GM12801 (cell line): ENCODE data around the gene TTK.

Experiments used
- TF ChIP-seq, protein P1 (sequence below): IDR thresholded peaks from one replicate; pipeline ENCODE4 v1.5.1; 2011; ENCODE audit warnings: control low read depth; ENCODE audit not compliant: insufficient read length; ENCODE audit errors: extremely low read depth

Gene TTK

DNA sequence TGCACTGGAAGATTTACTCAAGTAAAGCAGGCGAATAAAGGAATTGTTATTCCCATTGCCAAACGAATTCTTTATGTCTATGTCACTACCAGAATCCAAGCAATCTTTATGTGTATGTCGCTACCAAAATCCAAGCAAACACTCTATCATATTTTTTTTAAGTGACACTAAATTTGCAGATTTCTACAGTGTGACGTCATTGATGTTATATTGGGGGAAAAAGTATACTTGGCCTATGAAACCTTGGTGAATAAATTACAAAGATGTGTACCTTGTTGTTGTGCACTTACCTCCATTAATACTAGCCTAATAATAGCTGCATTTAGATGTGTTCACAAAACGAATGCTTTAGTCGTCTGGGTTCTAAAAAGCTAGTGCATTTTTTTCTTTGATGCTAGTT lies 957 bp downstream of the TTK start:
- TF ChIP-seq, protein P1, sequence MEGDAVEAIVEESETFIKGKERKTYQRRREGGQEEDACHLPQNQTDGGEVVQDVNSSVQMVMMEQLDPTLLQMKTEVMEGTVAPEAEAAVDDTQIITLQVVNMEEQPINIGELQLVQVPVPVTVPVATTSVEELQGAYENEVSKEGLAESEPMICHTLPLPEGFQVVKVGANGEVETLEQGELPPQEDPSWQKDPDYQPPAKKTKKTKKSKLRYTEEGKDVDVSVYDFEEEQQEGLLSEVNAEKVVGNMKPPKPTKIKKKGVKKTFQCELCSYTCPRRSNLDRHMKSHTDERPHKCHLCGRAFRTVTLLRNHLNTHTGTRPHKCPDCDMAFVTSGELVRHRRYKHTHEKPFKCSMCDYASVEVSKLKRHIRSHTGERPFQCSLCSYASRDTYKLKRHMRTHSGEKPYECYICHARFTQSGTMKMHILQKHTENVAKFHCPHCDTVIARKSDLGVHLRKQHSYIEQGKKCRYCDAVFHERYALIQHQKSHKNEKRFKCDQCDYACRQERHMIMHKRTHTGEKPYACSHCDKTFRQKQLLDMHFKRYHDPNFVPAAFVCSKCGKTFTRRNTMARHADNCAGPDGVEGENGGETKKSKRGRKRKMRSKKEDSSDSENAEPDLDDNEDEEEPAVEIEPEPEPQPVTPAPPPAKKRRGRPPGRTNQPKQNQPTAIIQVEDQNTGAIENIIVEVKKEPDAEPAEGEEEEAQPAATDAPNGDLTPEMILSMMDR, result no peak

GRCh38 chr6:80006541-80006940 lies 2.1 kb downstream of the TTK start:
- TF ChIP-seq, protein P1, result no peak

GRCh38 chr6:80009531-80009930 lies 5.1 kb downstream of the TTK start:
- TF ChIP-seq, protein P1, result no peak

DNA sequence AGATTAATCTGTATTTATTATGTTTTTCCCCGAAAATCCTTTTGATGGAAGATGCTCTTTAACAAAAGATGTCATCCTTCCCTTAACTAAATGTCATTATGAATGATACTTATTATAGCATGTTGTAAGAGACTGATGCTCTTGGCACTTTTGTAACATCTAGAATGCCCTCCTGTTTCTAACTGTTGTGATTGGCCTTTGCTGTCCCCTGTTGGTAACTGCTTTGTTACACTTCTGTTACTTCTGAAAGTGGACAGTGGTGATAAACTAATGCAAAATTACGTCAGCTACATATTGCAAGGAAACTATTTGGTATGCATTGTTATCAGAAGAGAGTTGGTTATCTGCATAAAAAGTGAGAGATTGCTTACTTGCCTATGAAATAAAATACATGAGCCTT lies 5.8 kb downstream of the TTK start:
- TF ChIP-seq, protein P1, result no peak

DNA sequence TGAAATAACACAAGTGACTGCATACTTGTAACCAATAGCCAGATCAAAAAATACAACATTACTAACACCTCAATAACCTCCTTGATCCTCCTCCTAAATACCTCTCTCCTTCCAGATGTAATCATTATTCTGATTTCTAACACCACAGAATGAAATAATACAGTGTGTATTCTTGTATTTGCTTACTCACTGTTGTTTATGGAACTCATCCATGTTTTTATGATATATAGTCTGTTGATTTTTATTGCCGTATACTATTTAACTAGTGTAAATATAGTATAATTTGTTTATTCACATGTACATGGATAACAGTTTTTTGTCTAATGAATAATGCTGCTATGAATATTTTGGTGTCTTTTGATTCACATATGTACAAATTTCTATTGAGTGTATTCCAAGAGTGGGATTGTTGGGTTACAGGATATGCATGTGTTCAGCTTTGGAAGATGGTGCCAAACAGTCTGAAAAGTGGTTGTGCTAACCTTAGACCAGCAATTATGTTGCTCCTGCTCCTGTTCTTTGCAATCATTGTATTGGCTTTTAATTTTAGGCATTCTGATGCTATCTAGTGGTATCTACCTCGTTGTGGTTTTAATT lies 11.5 kb downstream of the TTK start:
- TF ChIP-seq, protein P1, result no peak

GRCh38 chr6:80020381-80021120 lies 16.1 kb downstream of the TTK start:
- TF ChIP-seq, protein P1, result no peak

GRCh38 chr6:80021131-80021530 lies 16.7 kb downstream of the TTK start:
- TF ChIP-seq, protein P1, result no peak
